ENCODE measurements around the gene GID4. TPM values are rescaled to one million over a fixed set of nuclear protein-coding genes. Genes with fewer than 3 reads are reported as not detected.

The GID4 gene
- polyA plus RNA-seq, 1 donor from 2014 or later: 7.7 TPM

DNA sequence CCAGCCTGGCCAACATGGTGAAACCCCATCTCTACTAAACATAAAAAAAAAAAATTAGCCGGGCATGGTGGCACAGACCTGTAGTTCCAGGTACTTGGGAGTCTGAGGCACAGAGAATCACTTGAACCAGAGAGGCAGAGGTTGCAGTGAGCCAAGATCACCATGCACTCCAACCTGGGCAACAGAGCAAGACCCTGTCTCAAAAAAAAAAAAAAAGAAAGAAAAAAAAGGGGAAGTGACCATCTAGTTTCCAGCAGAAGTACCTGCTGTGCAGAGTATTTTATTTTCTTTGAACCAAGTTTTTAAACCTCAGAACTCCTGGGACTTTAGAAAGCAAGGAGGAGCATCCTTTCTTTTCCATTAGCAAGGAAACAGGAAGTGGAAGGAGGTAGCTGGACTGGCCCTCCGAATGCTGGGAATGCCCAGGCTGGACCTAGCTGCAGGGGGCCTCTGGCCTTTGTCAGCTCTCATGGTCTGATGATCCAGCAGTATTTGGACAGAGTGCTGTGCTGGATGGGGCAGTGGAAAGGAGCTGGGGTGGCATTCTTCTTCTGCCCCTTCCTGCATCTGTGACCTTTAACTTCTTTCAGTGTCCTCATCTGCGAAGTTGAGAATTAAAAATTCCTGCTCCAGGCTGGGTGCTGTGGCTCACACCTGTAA lies 6.6 kb downstream of the GID4 start:
- H3K27ac Mint-ChIP-seq: peak overlapping the region in 1 of 3 donors; percentile 63
- no peaks in the 10 kb centered on the region for H3K27me3 Mint-ChIP-seq
- H3K4me1 Mint-ChIP-seq: peaks cover 3 to 8% (median 5%) of the 10 kb centered on the region in 3 donors
- peaks cover 1% of the 10 kb centered on the region for H3K36me3 Mint-ChIP-seq
- no peaks in the 10 kb centered on the region for H3K9me3 Mint-ChIP-seq
- no peak overlapping the region for H3K4me3 Mint-ChIP-seq

GRCh38 chr17:18055597-18055996 lies 16.4 kb downstream of the GID4 start:
- no peaks in the 10 kb centered on the region for H3K27me3 Mint-ChIP-seq
- H3K27ac Mint-ChIP-seq: no peak overlapping the region
- H3K9me3 Mint-ChIP-seq: no peaks in the 10 kb centered on the region
- no peaks in the 10 kb centered on the region for H3K4me1 Mint-ChIP-seq
- peaks cover 4% of the 10 kb centered on the region for H3K36me3 Mint-ChIP-seq
- no peak overlapping the region for H3K4me3 Mint-ChIP-seq

- Mint-ChIP-seq H3K4me3 (no peak overlapping the region), H3K4me1 (no peaks in the 10 kb centered on the region), H3K27ac (no peak overlapping the region), H3K36me3 (peaks cover 4% of the 10 kb centered on the region), H3K27me3 (no peaks in the 10 kb centered on the region), H3K9me3 (no peaks in the 10 kb centered on the region)
Observed at GRCh38 chr17:18056214-18056613, 17.0 kb downstream of the GID4 start.

DNA sequence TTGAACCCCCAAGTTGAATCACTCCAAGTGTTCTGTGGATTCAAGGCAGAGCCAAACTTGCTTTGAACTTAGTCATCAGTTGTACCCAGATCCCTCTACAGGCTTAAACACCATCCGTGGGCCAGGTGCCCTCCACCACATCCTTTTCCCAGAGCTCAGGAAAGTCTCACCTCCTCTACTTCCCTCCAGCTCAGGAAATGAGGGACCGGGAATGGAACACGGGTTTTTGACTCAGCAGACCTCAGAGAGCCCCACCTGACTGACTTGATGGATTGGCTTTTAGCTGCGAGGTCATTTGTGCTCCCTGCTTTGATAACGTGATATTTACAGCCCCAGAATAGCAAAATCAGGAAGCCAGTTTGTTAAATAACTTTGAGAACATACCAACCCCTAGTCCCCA lies 20.1 kb downstream of the GID4 start:
- H3K4me1 Mint-ChIP-seq: no peaks in the 10 kb centered on the region
- H3K27me3 Mint-ChIP-seq: no peaks in the 10 kb centered on the region
- peak overlapping the region in 1 of 3 donors; percentile 10 for H3K27ac Mint-ChIP-seq
- no peak overlapping the region for H3K4me3 Mint-ChIP-seq
- peaks cover 7% of the 10 kb centered on the region for H3K36me3 Mint-ChIP-seq
- H3K9me3 Mint-ChIP-seq: no peaks in the 10 kb centered on the region

- no peaks in the 10 kb centered on the region for H3K9me3 Mint-ChIP-seq
- no peaks in the 10 kb centered on the region for H3K4me1 Mint-ChIP-seq
- H3K27ac Mint-ChIP-seq: no peak overlapping the region
- peaks cover 7% of the 10 kb centered on the region for H3K36me3 Mint-ChIP-seq
- no peak overlapping the region for H3K4me3 Mint-ChIP-seq
- H3K27me3 Mint-ChIP-seq: no peaks in the 10 kb centered on the region
Observed at GRCh38 chr17:18064053-18064452, 24.8 kb downstream of the GID4 start.

GRCh38 chr17:18065546-18065945 lies 26.3 kb downstream of the GID4 start:
- Mint-ChIP-seq H3K36me3 (peaks cover 7% of the 10 kb centered on the region), H3K4me3 (peak overlapping the region in 1 of 4 donors; percentile 37), H3K4me1 (no peaks in the 10 kb centered on the region), H3K27ac (no peak overlapping the region), H3K27me3 (no peaks in the 10 kb centered on the region), H3K9me3 (no peaks in the 10 kb centered on the region)

DNA sequence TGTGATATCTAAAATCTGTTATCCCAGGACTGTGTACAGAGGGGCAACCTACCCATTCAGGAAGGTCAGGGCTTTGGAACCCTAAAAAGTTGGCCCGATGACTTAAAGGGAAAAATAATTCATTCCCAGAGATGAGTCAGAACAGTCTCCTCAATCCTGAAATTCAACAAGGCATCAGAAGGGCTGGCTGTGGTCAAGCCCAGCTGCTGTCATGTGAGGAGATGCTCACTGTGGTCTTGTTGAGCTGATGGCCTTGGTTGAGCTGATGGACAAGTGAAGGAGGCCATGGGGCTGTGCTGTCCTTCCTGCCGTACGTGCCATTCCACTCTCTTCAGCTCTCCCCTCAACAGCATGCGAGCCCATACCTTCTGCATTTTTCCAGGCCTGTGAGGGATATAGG lies 27.7 kb downstream of the GID4 start:
- H3K36me3 Mint-ChIP-seq: peaks cover 5% of the 10 kb centered on the region
- H3K27ac Mint-ChIP-seq: peak overlapping the region in 1 of 3 donors; percentile 8

DNA sequence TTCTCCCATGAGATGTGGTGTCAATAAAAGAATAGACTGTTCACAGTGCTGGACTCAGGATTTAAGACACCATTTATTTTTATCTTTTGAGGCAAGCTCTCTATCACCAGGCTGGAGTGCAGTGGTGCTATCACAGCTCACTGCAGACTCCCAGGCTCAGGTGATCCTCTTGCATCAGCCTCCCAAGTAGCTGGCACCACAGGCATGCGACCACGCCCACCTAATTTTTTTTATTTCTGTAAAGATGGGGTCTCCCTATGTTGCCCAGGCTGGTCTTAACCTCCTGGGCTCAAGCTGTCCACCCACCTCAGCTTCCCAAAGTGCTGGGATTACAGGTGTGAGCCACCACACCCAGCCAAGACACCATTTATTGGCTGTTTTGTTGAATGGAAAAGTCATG lies 29.9 kb downstream of the GID4 start:
- no peaks in the 10 kb centered on the region for H3K9me3 Mint-ChIP-seq
- no peak overlapping the region for H3K27ac Mint-ChIP-seq
- H3K4me1 Mint-ChIP-seq: no peaks in the 10 kb centered on the region
- H3K4me3 Mint-ChIP-seq: no peak overlapping the region
- H3K36me3 Mint-ChIP-seq: peaks cover 4% of the 10 kb centered on the region
- peaks cover 1% of the 10 kb centered on the region for H3K27me3 Mint-ChIP-seq

More for the DNA sequence above, 27.7 kb downstream of the GID4 start:
- no peaks in the 10 kb centered on the region for H3K4me1 Mint-ChIP-seq
- no peak overlapping the region for H3K4me3 Mint-ChIP-seq
- no peaks in the 10 kb centered on the region for H3K9me3 Mint-ChIP-seq
- no peaks in the 10 kb centered on the region for H3K27me3 Mint-ChIP-seq

DNA sequence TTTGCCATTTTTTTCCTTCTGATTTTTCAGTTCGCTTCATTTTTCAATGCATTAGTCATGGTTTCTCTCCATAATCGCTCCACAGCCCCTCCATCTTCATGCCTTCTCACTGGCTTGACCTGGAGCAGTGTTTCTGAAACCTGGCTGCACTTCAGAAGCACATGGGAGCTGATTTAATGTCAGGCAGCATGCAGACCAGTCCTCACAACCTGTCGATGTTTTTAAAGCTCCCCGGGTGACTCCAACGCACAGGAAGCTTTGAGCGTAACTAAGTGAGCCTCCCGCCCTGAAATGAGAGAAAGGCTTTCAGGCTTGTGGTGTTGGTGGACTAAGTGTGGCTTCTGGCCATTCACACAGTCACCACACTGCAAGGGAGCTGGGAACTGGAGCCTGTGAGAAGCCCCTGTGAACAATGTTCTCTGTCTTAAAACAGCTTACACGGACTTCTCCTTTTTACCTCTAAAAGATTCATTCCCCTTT lies 31.7 kb downstream of the GID4 start:
- Mint-ChIP-seq H3K27ac (no peak overlapping the region), H3K4me1 (no peaks in the 10 kb centered on the region), H3K36me3 (peaks cover 4% of the 10 kb centered on the region), H3K9me3 (no peaks in the 10 kb centered on the region), H3K27me3 (peaks cover 7% of the 10 kb centered on the region), H3K4me3 (no peak overlapping the region)

DNA sequence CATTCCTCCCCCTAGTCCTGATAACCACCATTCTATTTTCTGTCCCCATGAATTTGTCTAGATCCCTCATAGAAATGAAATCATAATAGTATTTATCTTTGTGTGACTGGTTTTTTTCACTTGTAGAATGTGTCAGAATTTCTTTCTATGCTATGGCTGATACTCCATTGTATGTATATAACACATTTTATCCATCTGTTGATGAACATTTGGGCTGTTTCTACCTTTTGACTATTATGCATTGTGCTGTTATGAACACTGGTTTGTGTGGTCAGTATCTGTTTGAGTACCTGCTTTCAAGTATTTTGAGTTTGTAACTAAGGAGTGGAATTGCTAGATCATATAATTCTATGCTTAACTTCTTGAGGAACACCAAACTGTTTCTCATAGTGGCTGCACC lies 32.5 kb downstream of the GID4 start:
- Mint-ChIP-seq H3K27ac (no peak overlapping the region), H3K36me3 (no peaks in the 10 kb centered on the region), H3K27me3 (peaks cover 12% of the 10 kb centered on the region), H3K4me3 (no peak overlapping the region), H3K4me1 (no peaks in the 10 kb centered on the region), H3K9me3 (no peaks in the 10 kb centered on the region)

DNA sequence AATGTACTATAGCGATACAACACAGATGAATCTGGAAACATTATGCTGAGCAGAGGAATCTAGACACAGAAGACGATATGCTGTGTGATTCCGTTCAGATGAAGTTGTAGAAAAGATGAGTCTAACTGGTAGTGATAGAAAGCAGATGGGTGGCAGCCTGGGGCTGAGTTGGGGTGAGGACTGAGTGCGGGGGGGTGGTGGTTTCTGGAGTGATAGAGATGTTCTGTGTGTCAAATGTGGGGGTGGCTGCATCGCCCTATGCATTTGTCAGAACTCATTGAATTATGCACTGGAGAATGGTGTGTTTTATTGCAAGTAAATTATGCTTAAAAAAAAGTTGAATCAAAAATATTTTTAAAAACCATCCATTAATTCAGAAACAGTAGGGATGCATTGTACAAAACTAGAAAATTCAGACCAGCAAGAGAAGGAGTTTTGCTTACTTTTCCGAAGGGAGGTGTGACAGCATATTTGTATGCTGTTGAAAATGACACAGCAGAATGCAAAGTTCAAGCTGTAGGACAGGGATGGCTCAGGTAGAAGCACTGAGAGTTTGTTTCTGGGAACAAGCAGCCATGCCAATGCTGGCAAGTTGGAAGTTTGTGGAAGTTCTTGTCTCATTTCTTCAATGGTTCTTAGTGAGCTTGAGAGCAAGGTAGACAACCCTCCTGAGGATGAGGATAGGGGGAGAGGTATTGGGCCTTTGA lies 35.5 kb downstream of the GID4 start:
- Mint-ChIP-seq H3K4me3 (no peak overlapping the region), H3K27me3 (peaks cover 15% of the 10 kb centered on the region), H3K4me1 (no peaks in the 10 kb centered on the region), H3K27ac (peak overlapping the region in 1 of 3 donors; percentile 6), H3K36me3 (no peaks in the 10 kb centered on the region), H3K9me3 (no peaks in the 10 kb centered on the region)

DNA sequence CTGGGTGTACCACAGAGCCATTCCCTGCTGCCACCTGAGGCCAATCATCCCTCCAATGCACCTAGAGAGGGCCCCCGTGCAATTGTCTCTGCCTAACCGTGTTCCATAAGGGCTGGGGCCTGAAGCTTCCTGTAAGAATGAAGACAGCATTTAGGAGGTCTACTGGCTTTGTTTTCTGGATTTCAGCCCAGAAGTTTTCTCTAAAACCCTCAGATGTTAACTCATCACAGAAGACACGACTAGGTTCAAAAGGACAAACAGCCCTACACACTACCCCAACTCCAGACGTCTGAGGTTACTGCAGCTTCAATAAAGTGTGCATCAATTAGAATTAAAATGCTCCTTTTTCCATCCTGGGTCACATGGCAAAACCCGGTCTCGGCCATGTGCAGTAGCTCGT lies 37.7 kb downstream of the GID4 start:
- no peaks in the 10 kb centered on the region for H3K4me1 Mint-ChIP-seq
- H3K9me3 Mint-ChIP-seq: no peaks in the 10 kb centered on the region
- no peak overlapping the region for H3K27ac Mint-ChIP-seq
- no peak overlapping the region for H3K4me3 Mint-ChIP-seq
- no peaks in the 10 kb centered on the region for H3K36me3 Mint-ChIP-seq
- H3K27me3 Mint-ChIP-seq: peaks cover 20% of the 10 kb centered on the region

- no peaks in the 10 kb centered on the region for H3K36me3 Mint-ChIP-seq
- H3K9me3 Mint-ChIP-seq: no peaks in the 10 kb centered on the region
- no peaks in the 10 kb centered on the region for H3K4me1 Mint-ChIP-seq
- no peak overlapping the region for H3K27ac Mint-ChIP-seq
- H3K4me3 Mint-ChIP-seq: no peak overlapping the region
- peaks cover 18% of the 10 kb centered on the region for H3K27me3 Mint-ChIP-seq
Observed at GRCh38 chr17:18079543-18079942, 40.3 kb downstream of the GID4 start.

DNA sequence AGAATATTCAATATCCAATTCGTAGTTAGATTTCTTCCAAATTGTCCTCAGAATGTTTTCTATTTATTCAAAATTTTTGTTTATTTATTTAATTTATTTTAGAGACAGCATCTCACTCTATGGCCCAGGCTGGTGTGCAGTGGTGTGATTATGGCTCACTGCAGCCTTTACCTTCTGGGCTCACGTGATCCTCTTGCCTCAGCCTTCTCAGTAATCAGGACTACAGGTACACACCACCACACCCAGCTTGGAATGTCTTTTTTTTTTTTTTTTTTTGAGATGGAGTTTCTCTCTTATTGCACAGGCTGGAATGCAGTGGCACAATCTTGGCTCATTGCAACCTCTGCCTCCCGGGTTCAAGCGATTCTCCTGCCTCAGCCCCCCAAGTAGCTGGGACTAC lies 45.0 kb downstream of the GID4 start:
- peaks cover 5% of the 10 kb centered on the region for H3K27me3 Mint-ChIP-seq
- H3K36me3 Mint-ChIP-seq: peaks cover 2% of the 10 kb centered on the region
- H3K4me1 Mint-ChIP-seq: peaks cover 10 to 16% (median 14%) of the 10 kb centered on the region in 3 donors
- no peaks in the 10 kb centered on the region for H3K9me3 Mint-ChIP-seq
- H3K4me3 Mint-ChIP-seq: no peak overlapping the region
- no peak overlapping the region for H3K27ac Mint-ChIP-seq

DNA sequence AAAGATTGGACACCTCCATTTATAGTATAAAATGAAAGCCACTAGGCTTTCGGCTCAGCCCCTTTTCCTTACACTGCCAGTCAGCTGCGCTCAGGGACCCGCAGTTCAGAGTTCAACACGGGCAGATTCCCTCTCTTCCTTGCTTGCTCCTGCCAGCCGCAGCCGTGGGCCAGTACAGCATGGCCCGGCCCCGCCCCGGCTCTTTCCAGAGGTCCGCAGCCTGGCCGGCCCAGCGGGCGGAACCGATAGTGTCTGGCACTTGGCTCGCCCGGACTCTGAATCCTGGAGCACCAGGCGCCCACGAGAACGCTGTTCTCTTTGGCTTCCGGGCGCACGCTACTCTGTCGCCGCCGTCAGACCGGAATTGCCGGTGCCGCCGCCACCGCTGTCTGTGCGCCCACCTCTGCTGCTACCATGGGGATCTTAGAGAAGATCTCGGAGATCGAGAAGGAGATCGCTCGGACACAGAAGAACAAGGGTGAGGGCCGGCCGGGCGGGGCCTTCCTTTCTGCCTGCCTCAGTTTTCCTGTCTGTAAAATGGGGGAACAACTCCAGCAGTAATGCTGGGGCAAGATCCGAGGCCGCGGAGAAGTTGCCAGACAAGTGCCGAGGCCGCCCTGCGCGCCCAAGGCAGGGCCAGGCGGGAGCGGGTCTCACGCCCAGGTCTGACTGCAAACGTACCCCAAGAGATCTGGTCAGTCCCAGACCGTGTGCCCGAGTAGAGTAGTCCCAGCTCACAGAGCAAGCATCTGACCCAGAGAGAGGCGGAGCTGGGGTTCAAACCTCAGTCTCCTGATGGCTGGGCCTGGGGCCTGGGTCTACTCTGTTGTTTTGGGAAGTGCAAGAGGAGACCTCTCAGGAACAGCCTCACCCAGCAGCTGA lies 48.6 kb downstream of the GID4 start, which contains the start of gene DRG2:
DRG2 (plus strand) TSS at position 339 of the 882 bp plus-strand sequence; CDS start at position 415, 76 bp downstream.
- H3K4me1 Mint-ChIP-seq: peaks cover 14 to 21% (median 15%) of the 10 kb centered on the region in 3 donors
- H3K27ac Mint-ChIP-seq: peak within 1 kb of the TSS; percentile 96 to 97 (median 96)
- no peaks in the 10 kb centered on the region for H3K9me3 Mint-ChIP-seq
- H3K27me3 Mint-ChIP-seq: no peaks in the 10 kb centered on the region
- H3K4me3 Mint-ChIP-seq: peak within 1 kb of the TSS; percentile 98 to 100 (median 100)
- H3K36me3 Mint-ChIP-seq: peaks cover 2% of the 10 kb centered on the region

All from IgD-negative memory B cell (primary cell).